Brain microvascular endothelial cell (primary cell): Measurements from ENCODE around the gene BAIAP2L1.

Source experiments
- DNase-seq: peaks from one replicate; pipeline ENCODE4 v3.0.0-alpha.2; 2020
- H3K27ac ChIP-seq: fragments of 250-450 bp; sonication (Bioruptor Pico); 2 replicates; pipeline ENCODE4 v1.5.1; 2020; ENCODE audit warnings: mild to moderate bottlenecking, moderate library complexity
- H3K27me3 ChIP-seq: fragments of 250-450 bp; sonication (Bioruptor Pico); replicated peaks from 2 replicates; pipeline ENCODE4 v1.5.1; 2020; ENCODE audit warnings: mild to moderate bottlenecking
- H3K36me3 ChIP-seq: fragments of 250-450 bp; sonication (Bioruptor Pico); replicated peaks from 2 replicates; pipeline ENCODE4 v1.5.1; 2020; ENCODE audit warnings: mild to moderate bottlenecking
- H3K4me3 ChIP-seq: 2 replicates; pipeline ENCODE4 v1.5.1; 2011; ENCODE audit warnings: low read depth, mild to moderate bottlenecking, control low read depth, low read length, moderate library complexity
- in situ Hi-C: cut with HindIII; loops from 2 replicates; pipeline ENCODE4 v1.10.0; 2017; ENCODE audit warnings: low sequenced_read_pairs, low pct_ligation_motif_present
- TF ChIP-seq, protein P1 (sequence below): IDR thresholded peaks from 2 replicates; pipeline ENCODE4 v1.5.1; 2011; ENCODE audit warnings: low read depth, mild to moderate bottlenecking, moderate library complexity, low read length, control low read depth, inconsistent platforms; ENCODE audit errors: missing control alignments

Gene BAIAP2L1

DNA sequence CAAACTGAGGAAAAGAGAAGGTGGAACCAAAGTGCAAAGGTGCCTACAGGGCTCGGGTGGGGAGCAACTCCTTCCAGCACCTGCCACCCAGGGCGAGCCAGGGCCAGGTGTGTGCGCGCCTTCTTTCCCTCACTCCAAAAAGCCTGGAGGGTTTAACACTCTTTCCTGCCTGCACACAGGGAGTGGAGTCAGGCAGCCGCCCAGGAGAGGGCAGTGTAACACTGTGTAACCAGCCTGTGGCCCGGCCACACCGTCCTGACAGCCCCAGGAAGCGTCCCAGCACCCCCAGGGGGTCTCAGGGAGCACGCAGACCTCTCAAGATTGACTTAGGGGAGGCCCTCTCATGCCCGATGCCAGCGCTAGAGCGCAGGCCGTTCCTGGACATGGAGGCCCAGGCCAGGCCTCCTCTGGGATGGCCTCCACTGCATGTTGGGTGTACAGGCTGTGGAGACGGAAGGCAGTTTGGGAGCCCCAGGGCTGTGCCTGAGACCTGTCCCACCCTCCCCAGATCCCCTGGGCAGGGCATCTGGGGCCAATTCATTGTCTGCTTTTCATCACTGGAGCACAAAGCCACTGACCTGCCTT lies 106.0 kb downstream of the BAIAP2L1 start:
- Histone ChIP-seq H3K36me3 (peaks cover 37% of the 10 kb centered on the region), H3K27ac (no peak overlapping the region), H3K27me3 (no peaks in the 10 kb centered on the region), H3K4me3 (no peak overlapping the region)
- in situ Hi-C loops = loop anchor here (25.0 kb wide), 1 partner anchor 567 kb away; the partner anchor contains the start of gene TMEM130
- peak; percentile 51 for DNase-seq
- TF ChIP-seq, protein P1, sequence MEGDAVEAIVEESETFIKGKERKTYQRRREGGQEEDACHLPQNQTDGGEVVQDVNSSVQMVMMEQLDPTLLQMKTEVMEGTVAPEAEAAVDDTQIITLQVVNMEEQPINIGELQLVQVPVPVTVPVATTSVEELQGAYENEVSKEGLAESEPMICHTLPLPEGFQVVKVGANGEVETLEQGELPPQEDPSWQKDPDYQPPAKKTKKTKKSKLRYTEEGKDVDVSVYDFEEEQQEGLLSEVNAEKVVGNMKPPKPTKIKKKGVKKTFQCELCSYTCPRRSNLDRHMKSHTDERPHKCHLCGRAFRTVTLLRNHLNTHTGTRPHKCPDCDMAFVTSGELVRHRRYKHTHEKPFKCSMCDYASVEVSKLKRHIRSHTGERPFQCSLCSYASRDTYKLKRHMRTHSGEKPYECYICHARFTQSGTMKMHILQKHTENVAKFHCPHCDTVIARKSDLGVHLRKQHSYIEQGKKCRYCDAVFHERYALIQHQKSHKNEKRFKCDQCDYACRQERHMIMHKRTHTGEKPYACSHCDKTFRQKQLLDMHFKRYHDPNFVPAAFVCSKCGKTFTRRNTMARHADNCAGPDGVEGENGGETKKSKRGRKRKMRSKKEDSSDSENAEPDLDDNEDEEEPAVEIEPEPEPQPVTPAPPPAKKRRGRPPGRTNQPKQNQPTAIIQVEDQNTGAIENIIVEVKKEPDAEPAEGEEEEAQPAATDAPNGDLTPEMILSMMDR = peak; percentile 87

DNA sequence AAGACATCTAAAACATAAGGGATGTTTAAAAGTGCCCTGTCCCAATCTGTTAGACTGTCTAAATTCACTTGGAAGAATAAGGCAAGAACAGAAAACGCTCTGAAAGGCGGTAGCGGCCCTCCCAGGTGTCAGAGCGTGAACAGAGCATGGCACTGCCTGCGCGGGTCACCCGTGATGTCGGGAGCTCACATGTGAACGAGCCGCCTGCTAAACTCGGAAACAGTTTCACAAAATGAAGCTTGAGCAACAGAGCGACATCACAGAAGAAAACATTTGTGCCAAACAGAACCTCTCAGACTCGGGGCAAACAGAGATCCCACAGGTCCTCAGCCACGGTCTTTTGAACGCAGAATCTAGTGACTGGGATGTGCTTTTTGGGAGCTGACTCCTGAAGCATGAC lies 106.6 kb downstream of the BAIAP2L1 start:
- DNase-seq = no peak
- TF ChIP-seq, protein P1 = no peak
- no peak overlapping the region for H3K27ac ChIP-seq
- no peaks in the 10 kb centered on the region for H3K27me3 ChIP-seq
- H3K4me3 ChIP-seq = no peak overlapping the region
- in situ Hi-C loops = loop anchor here (25.0 kb wide), 1 partner anchor 568 kb away; the partner anchor contains the start of gene TMEM130
- H3K36me3 ChIP-seq = peaks cover 42% of the 10 kb centered on the region

DNA sequence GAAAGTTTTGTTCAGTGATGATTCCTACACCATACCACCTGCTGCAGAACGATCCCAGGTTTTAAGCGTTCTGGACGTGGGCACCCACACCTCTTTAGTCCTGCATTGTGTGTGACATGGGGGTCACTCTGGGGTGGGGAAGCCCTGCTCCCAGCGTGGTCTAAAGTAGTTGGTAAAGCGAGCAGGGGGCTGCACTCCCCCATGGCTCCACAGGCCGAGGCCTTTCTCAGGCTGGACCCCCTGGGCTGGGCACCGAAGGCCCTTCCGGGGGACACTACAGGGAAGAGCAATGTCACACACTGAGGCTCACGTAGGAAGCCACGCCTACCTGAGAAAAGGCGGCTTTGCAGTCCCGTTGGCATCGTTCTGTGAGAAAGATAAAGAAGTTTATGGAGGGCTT lies 107.1 kb downstream of the BAIAP2L1 start:
- TF ChIP-seq, protein P1 = no peak
- Histone ChIP-seq H3K27me3 (no peaks in the 10 kb centered on the region), H3K36me3 (peaks cover 46% of the 10 kb centered on the region)

DNA sequence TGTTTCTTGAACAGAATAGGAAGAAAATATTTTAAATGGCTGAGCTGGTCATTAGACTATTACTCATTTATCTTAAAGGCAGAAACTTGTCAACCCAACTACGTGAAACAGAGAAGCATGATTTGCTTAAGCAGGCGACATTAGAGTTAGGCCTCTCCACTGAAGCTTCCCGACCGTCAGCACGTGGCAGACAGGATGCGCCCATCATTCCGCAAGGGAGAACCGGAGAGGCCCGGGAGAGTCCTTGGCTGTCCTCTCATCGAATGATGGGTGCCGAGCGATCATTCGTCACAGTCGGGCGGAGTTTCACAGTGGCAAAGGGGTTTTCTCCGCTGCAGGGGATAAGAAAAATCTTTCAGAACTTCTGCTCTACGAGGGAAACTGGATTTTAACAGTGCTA lies 107.6 kb downstream of the BAIAP2L1 start:
- no peak overlapping the region for H3K27ac ChIP-seq
- H3K27me3 ChIP-seq = no peaks in the 10 kb centered on the region
- peaks cover 50% of the 10 kb centered on the region for H3K36me3 ChIP-seq
- DNase-seq = no peak
- in situ Hi-C loops = loop anchor here (25.0 kb wide), 1 partner anchor 569 kb away; the partner anchor contains the start of gene TMEM130
- TF ChIP-seq, protein P1 = no peak
- no peak overlapping the region for H3K4me3 ChIP-seq

More for the DNA sequence above, 107.1 kb downstream of the BAIAP2L1 start:
- no peak overlapping the region for H3K27ac ChIP-seq
- no peak for DNase-seq
- no peak overlapping the region for H3K4me3 ChIP-seq
- in situ Hi-C loops = loop anchor here (25.0 kb wide), 1 partner anchor 569 kb away; the partner anchor contains the start of gene TMEM130

DNA sequence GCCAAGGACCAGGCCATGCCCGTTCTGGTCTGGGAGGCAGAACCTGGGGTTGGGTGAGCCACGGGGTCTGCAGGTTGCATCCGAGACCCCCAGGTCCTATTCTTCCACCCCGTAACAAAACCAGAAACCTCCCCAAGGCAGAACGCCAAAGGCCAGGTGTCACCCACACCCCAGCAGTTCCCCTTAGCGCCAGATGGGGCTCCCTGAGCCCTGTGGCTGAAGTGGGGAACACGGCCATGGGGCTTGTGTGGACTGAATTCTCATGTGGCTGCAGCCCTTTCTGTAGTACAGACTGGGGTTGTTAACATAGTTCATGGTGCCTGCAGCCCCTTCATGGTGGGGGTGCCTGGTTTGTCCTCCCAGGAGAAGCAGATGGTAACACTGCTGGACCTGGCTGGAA lies 109.2 kb downstream of the BAIAP2L1 start:
- in situ Hi-C loops = loop anchor here (25.0 kb wide), 1 partner anchor 571 kb away; the partner anchor contains the start of gene TMEM130
- TF ChIP-seq, protein P1 = peak; percentile 39

DNA sequence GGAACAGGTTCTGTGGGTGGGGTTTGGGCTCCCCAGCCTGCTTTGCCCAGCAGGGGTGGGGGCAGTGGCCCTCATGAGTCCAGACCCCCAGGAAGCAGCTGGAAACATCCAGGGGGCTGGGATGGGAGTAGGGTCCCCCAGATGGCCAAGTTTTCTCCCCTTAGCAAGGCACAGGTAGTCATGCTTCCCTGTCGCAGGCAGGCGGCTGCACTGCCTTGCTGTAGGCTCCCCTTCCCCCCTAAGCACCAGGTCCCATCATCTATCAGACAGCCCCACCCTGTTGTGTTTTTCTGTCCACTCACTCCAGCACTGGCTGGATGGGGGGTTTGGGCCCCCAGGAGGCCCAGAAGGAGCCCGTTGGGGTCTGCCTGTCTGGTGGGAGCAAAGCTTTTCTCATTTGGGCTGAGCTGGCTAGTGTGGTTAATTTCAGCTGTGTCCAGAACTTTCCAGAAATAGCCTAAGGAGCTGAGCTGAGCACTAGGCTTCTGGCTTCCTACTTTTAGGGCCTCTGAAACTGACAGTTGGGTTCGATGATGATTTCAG lies 111.5 kb downstream of the BAIAP2L1 start:
- in situ Hi-C loops = loop anchor here (25.0 kb wide), 1 partner anchor 573 kb away; the partner anchor contains the start of gene TMEM130
- no peak for DNase-seq
- TF ChIP-seq, protein P1 = no peak
- Histone ChIP-seq H3K36me3 (peaks cover 61% of the 10 kb centered on the region), H3K4me3 (no peak overlapping the region), H3K27ac (no peak overlapping the region), H3K27me3 (no peaks in the 10 kb centered on the region)

More for the DNA sequence above, 109.2 kb downstream of the BAIAP2L1 start:
- no peak for DNase-seq
- Histone ChIP-seq H3K27ac (no peak overlapping the region), H3K4me3 (no peak overlapping the region), H3K36me3 (peaks cover 59% of the 10 kb centered on the region), H3K27me3 (no peaks in the 10 kb centered on the region)
